Measurements from ENCODE around the gene ASIC4. TPM values are rescaled to one million over a fixed set of nuclear protein-coding genes. Genes with fewer than 3 reads are reported as not detected.

ASIC4 gene
- total RNA-seq, 1 donor from 2014 or later: not detected

DNA sequence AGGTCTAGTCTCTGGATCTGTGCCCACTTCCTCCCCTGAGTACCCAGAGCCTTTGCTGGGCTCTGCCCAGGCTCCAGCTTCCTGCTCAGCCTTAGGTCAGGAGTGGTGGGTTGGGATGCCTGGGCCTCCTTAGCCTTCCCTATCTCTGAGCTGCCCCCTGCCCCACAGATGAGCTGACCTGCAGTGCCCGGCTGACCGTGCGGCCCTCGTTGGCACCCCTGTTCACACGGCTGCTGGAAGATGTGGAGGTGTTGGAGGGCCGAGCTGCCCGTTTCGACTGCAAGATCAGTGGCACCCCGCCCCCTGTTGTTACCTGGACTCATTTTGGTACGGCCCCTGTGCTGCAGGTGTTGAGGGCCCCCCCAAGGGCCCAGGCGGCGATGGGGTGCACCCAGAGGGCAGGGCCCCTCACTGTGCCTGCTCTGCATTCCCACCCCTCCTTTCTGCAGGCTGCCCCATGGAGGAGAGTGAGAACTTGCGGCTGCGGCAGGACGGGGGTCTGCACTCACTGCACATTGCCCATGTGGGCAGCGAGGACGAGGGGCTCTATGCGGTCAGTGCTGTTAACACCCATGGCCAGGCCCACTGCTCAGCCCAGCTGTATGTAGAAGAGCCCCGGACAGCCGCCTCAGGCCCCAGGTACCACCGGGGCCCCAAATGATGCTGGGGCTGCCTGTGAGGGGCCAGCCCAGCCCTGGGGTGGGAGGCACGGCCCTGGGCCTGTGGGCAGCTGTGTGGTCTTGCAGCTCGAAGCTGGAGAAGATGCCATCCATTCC is 45.7 kb upstream of the ASIC4 start:
- no peak overlapping the region for H3K4me3 ChIP-seq
- intact Hi-C loops (cut with DNase I): no loop called here
- TF ChIP-seq POLR2A (IDR thresholded peaks at IDR 0.05) (no peak), POLR2AphosphoS5 (IDR thresholded peaks at IDR 0.05; ENCODE audit: insufficient read depth in 1 of 2, low read depth in 1 of 2) (no peak)
- TF ChIP-seq, protein P1, sequence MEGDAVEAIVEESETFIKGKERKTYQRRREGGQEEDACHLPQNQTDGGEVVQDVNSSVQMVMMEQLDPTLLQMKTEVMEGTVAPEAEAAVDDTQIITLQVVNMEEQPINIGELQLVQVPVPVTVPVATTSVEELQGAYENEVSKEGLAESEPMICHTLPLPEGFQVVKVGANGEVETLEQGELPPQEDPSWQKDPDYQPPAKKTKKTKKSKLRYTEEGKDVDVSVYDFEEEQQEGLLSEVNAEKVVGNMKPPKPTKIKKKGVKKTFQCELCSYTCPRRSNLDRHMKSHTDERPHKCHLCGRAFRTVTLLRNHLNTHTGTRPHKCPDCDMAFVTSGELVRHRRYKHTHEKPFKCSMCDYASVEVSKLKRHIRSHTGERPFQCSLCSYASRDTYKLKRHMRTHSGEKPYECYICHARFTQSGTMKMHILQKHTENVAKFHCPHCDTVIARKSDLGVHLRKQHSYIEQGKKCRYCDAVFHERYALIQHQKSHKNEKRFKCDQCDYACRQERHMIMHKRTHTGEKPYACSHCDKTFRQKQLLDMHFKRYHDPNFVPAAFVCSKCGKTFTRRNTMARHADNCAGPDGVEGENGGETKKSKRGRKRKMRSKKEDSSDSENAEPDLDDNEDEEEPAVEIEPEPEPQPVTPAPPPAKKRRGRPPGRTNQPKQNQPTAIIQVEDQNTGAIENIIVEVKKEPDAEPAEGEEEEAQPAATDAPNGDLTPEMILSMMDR (IDR thresholded peaks at IDR 0.05): no peak
- H3K27me3 ChIP-seq: no peaks in the 10 kb centered on the region
- H3K27ac ChIP-seq: no peak overlapping the region
- no peak for DNase-seq (ENCODE audit: extremely low spot score in 2 of 2)
- H3K36me3 ChIP-seq: peaks cover 0 to 4% of the 10 kb centered on the region in 2 donors
- peaks cover 28% of the 10 kb centered on the region for H3K4me1 ChIP-seq
- H3K9me3 ChIP-seq: no peaks in the 10 kb centered on the region

DNA sequence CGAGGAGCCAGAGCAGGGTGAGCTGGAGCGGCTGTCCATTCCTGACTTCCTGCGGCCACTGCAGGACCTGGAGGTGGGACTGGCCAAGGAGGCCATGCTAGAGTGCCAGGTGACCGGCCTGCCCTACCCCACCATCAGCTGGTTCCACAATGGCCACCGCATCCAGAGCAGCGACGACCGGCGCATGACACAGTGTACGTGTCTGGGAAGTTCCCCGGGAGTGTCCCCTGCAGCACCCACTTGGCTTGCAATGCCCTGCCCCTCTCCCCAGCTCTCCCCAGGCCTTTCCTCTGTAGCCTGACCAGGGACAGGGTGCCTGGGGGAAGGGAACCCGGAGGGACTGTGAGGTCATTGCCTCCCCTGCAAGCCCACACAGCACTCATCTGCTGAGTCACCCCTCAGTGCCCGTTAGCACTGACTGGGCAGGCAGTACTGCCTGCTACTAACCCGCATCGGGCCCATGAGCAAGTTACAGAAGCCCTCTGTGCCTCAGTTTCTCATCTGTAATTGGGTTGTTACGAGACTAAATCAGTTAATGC is 45.0 kb upstream of the ASIC4 start:
- Histone ChIP-seq H3K9me3 (no peaks in the 10 kb centered on the region), H3K27me3 (no peaks in the 10 kb centered on the region), H3K4me3 (no peak overlapping the region), H3K36me3 (peaks cover 0 to 4% of the 10 kb centered on the region in 2 donors), H3K4me1 (peaks cover 28% of the 10 kb centered on the region), H3K27ac (no peak overlapping the region)
- no peak for DNase-seq (ENCODE audit: extremely low spot score in 2 of 2)
- intact Hi-C loops (cut with DNase I): no loop called here
- peak in 1 of 2 donors; percentile 22 for TF ChIP-seq POLR2AphosphoS5 (IDR thresholded peaks at IDR 0.05; ENCODE audit: insufficient read depth in 1 of 2, low read depth in 1 of 2)
- TF ChIP-seq, protein P1 (IDR thresholded peaks at IDR 0.05): no peak

DNA sequence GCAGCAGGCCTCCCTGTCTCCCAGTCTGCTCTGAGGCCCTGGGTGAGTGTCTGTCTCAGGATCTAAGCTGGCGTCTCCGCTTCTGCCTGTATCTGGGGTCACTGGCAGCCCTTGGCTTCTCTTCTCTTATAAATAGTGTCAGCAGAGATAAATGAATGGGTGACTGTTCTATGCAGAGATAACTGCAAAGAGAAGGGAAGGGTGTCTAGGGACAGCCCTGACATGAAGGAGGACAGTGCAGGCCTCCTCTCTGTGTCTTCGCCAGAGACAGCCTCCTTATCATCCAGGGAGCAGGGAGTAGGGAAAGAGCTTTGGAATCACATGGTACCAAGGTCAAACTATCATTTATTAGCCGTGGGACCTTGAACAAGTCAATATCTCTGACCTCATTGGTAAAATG is 43.9 kb upstream of the ASIC4 start:
- DNase-seq (ENCODE audit: extremely low spot score in 2 of 2): no peak
- no peak overlapping the region for H3K4me3 ChIP-seq
- no peak for TF ChIP-seq POLR2A (IDR thresholded peaks at IDR 0.05)
- TF ChIP-seq, protein P1 (IDR thresholded peaks at IDR 0.05): no peak
- TF ChIP-seq POLR2AphosphoS5 (IDR thresholded peaks at IDR 0.05; ENCODE audit: insufficient read depth in 1 of 2, low read depth in 1 of 2): no peak
- intact Hi-C loops (cut with DNase I): loop anchor here (5.0 kb wide), 1 partner anchor 57 kb away; no protein-coding TSS in a partner anchor
- no peaks in the 10 kb centered on the region for H3K36me3 ChIP-seq
- H3K4me1 ChIP-seq: peaks cover 30% of the 10 kb centered on the region
- no peaks in the 10 kb centered on the region for H3K9me3 ChIP-seq
- no peak overlapping the region for H3K27ac ChIP-seq
- no peaks in the 10 kb centered on the region for H3K27me3 ChIP-seq

DNA sequence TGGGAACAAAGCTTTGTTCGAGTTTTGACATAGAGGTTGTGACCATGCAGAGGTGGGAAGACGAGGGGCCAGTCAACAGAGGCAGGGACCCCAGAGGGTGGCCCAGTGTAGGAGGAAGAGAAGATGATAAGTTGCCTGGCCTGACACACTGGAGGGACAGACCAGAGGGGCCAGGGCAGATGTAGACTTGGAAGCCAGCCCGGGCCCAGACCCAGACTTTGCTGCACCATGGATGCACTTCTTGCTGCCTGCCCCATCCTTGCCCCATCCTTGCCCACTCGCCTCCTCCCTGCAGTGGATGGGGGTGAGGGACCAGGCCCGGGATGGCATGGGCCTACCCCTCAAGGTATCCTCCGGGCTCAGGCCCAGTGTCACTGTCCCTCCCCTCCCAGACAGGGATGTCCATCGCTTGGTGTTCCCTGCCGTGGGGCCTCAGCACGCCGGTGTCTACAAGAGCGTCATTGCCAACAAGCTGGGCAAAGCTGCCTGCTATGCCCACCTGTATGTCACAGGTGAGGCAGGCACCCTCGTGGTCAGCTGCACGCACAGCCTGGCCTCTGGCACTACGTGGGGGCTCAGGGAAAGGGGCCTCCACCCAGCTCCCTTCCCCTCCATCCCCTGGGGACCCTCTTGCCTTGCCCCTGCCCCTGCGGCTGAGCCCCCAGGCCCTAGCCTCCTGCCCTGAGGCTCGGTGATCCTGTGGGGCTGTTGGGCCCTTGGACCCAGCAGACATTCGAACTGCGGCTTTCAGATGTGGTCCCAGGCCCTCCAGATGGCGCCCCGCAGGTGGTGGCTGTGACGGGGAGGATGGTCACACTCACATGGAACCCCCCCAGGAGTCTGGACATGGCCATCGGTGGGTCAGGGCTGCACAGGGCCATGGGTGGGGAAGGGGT is 42.6 kb upstream of the ASIC4 start:
- H3K4me1 ChIP-seq: peaks cover 34% of the 10 kb centered on the region
- H3K36me3 ChIP-seq: no peaks in the 10 kb centered on the region
- H3K27me3 ChIP-seq: no peaks in the 10 kb centered on the region
- TF ChIP-seq POLR2AphosphoS5 (IDR thresholded peaks at IDR 0.05; ENCODE audit: insufficient read depth in 1 of 2, low read depth in 1 of 2) (no peak), POLR2A (IDR thresholded peaks at IDR 0.05) (no peak)
- TF ChIP-seq, protein P1 (IDR thresholded peaks at IDR 0.05): no peak
- no peak for DNase-seq (ENCODE audit: extremely low spot score in 2 of 2)
- H3K9me3 ChIP-seq: no peaks in the 10 kb centered on the region
- intact Hi-C loops (cut with DNase I): loop anchor here (5.0 kb wide), 1 partner anchor 56 kb away; no protein-coding TSS in a partner anchor
- no peak overlapping the region for H3K27ac ChIP-seq
- H3K4me3 ChIP-seq: no peak overlapping the region
